HFF-Myc (cell line): ENCODE results near the gene IL5.
"Not testable (repeated sequence)": the region's sequence is repeated elsewhere in the genome, so short reads cannot be mapped to it uniquely, and the experiment has no call there.

Experiments used
- DNase-seq: peaks from one replicate; pipeline ENCODE4 v3.0.0-alpha.2; 2011; ENCODE audit warnings: low read depth; ENCODE audit errors: extremely low read depth
- H3K4me3 ChIP-seq: replicated peaks from 2 replicates; pipeline ENCODE4 v1.5.1; 2011; ENCODE audit warnings: low read depth, mild to moderate bottlenecking, control low read depth, low read length
- CTCF ChIP-seq: IDR thresholded peaks from 2 replicates; pipeline ENCODE4 v1.5.1; 2012; ENCODE audit warnings: mild to moderate bottlenecking, low read depth, low read length, control low read depth; ENCODE audit errors: missing control alignments

The IL5 gene

DNA sequence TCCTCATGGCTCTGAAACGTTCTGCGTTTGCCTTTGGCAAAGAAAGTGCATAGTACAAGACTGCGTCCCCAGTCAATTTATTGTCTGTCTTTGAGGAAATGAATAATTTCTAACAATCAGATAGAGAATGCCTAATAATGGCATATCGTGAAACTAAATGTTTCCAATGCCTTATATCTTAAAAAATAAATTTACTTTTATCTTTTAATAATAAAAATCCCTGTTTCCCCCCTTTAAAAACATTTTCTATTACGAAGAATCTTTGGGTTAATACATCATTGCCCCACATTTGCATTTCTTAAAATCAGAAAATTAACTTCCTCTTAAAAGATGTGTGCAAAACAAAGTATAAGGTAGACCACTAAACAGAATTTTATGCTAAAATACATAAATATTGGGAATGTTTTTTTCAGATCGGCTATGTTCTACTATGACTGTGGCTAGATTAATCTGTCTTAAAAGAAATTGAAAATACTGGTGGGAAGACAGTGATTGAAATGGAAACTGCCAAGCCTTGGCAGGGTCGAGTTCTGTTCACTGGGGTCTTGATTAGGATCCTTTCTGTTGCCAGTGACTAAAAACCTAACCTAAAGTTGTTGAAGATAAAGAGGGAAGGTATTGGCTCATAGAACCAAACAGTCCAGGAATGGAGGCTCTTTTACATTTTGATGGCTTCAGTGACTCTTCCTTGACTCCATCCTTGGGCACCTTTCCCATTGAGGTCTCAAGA lies at the start of gene IL5:
TSS of gene IL5 (minus strand) at position 51 of the 730 bp plus-strand sequence. CDS start at position 7, 44 bp downstream.
- DNase-seq: no peak
- no peak for TF ChIP-seq CTCF
- no peak within 1 kb of the TSS for H3K4me3 ChIP-seq

DNA sequence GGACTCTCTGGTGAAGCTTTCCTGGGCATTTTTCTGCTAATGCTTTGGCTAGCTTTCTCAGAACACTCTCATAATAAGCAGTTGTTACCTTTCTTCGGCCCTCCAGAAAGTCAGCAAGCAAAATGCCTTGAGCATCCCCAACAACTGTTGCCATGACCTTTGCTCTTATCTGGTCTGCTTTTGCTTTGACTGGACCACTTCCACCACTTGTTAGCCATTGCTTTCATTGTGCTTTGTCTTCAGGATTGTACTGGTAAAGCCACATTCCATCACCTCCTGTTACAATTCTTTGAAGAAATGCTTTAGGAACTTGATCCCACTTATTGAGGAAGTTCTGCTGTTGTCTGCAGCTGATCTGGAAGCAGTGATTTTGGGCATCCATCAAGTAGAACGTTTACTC lies 49.2 kb upstream of the IL5 start:
- DNase-seq: no peak
- TF ChIP-seq CTCF: no peak
- no peak overlapping the region for H3K4me3 ChIP-seq

GRCh38 chr5:132591145-132591544 lies 47.8 kb upstream of the IL5 start:
- TF ChIP-seq CTCF: no peak
- no peak overlapping the region for H3K4me3 ChIP-seq
- no peak for DNase-seq

GRCh38 chr5:132589467-132589866 lies 46.1 kb upstream of the IL5 start:
- DNase-seq: no peak
- TF ChIP-seq CTCF: no peak
- no peak overlapping the region for H3K4me3 ChIP-seq

DNA sequence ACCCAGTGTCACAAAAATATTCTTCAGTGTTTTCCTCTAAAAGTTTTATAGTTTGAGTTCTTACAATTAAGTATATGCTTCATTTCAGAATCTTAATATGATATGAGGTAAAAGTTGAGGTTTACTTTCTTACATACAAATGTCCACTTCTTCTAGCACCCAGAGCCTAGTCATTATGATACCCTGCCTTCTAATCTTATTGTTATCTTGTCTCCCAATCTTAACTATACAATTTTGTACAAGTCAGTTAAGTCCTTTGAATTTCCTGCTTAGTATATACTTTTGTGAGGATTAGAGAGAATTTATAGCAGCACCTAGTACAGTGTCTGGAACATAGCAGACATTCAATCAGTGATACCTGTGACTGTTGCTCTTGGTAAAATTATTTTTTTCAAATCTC lies 42.7 kb upstream of the IL5 start:
- no peak for TF ChIP-seq CTCF
- no peak overlapping the region for H3K4me3 ChIP-seq
- no peak for DNase-seq

GRCh38 chr5:132584560-132584959 lies 41.2 kb upstream of the IL5 start:
- not testable (repeated sequence) for DNase-seq

DNA sequence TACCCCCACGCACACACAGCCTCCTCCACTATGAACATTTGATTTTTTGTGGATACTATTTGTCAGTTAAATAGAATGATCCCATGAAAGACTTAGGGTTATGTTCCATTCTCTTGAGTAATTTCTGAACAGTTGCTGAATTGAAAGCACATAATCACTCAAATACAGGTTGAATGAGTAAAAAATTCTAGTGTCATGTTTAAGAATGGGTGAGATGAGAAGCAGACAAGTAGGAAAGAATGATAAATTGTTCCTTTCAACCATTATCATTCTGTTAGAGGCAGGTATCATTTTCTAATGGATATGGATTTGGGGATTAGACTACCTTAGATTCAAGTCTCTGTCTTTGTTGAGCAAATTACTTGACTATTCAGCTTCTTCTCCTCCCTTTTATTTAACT lies 32.8 kb upstream of the IL5 start:
- no peak for TF ChIP-seq CTCF
- no peak overlapping the region for H3K4me3 ChIP-seq
- no peak for DNase-seq

More at GRCh38 chr5:132584560-132584959, 41.2 kb upstream of the IL5 start:
- not testable (repeated sequence) for H3K4me3 ChIP-seq
